IgD-negative memory B cell (primary cell): ENCODE measurements around the gene NPLOC4. TPM values are rescaled to one million over a fixed set of nuclear protein-coding genes. Genes with fewer than 3 reads are reported as not detected.
A peak's percentile ranks its signal among the peaks of the same experiment; 100 is the strongest.

ENCODE experiments used
- H3K27ac Mint-ChIP-seq, 3 donors: one replicate each; pipeline ENCODE4 v1.8.0; 2020 to 2022; ENCODE audit warnings: mild to moderate bottlenecking in 3 of 3, mixed read lengths in 3 of 3, moderate library complexity in 1 of 3
- H3K27me3 Mint-ChIP-seq: one replicate; pipeline ENCODE4 v1.8.0; 2021; ENCODE audit warnings: mixed read lengths
- H3K36me3 Mint-ChIP-seq: one replicate; pipeline ENCODE4 v1.8.0; 2020; ENCODE audit warnings: mild to moderate bottlenecking, mixed read lengths
- H3K4me1 Mint-ChIP-seq, 3 donors: one replicate each; pipeline ENCODE4 v1.8.0; 2020 to 2022; ENCODE audit warnings: mixed read lengths in 3 of 3, mild to moderate bottlenecking in 1 of 3
- H3K4me3 Mint-ChIP-seq, 4 donors: one replicate each; pipeline ENCODE4 v1.8.0; 2020 to 2022; ENCODE audit warnings: mild to moderate bottlenecking in 4 of 4, mixed read lengths in 4 of 4, moderate library complexity in 3 of 4
- H3K9me3 Mint-ChIP-seq, 3 donors: one replicate each; pipeline ENCODE4 v1.8.0; 2020 to 2021; ENCODE audit warnings: mixed read lengths in 3 of 3, mild to moderate bottlenecking in 1 of 3
- polyA plus RNA-seq: library from polyadenylated mRNA; unstranded; fragments of 300-500 nt; fragmentation: Illumina TruSeq; gene quantifications from one replicate; pipeline ENCODE4 v1.2.3, GENCODE V29; 2021

Gene NPLOC4
- polyA plus RNA-seq, 1 donor from 2014 or later, result 53.5 TPM

- H3K9me3 Mint-ChIP-seq, result no peaks in the 10 kb centered on the region
- peak overlapping the region; percentile 85 to 99 (median 96) for H3K27ac Mint-ChIP-seq
- peaks cover 26% of the 10 kb centered on the region for H3K36me3 Mint-ChIP-seq
- H3K27me3 Mint-ChIP-seq, result no peaks in the 10 kb centered on the region
- H3K4me3 Mint-ChIP-seq, result peak overlapping the region; percentile 94 to 99 (median 97)
- peaks cover 25 to 33% (median 27%) of the 10 kb centered on the region in 3 donors for H3K4me1 Mint-ChIP-seq
Measured at GRCh38 chr17:81510785-81511553, 125.9 kb downstream of the NPLOC4 start.

GRCh38 chr17:81509972-81510784 is 126.7 kb downstream of the NPLOC4 start:
- peak overlapping the region; percentile 94 to 99 (median 97) for H3K4me3 Mint-ChIP-seq
- H3K27me3 Mint-ChIP-seq, result no peaks in the 10 kb centered on the region
- H3K9me3 Mint-ChIP-seq, result no peaks in the 10 kb centered on the region
- peak overlapping the region; percentile 85 to 99 (median 96) for H3K27ac Mint-ChIP-seq
- H3K4me1 Mint-ChIP-seq, result peaks cover 25 to 33% (median 27%) of the 10 kb centered on the region in 3 donors
- peaks cover 26% of the 10 kb centered on the region for H3K36me3 Mint-ChIP-seq

- Mint-ChIP-seq H3K27me3 (no peaks in the 10 kb centered on the region), H3K27ac (peak overlapping the region; percentile 14 to 99 (median 96)), H3K9me3 (no peaks in the 10 kb centered on the region), H3K36me3 (peaks cover 26% of the 10 kb centered on the region), H3K4me3 (peak overlapping the region; percentile 94 to 99 (median 97)), H3K4me1 (peaks cover 25 to 33% (median 27%) of the 10 kb centered on the region in 3 donors)
Measured at GRCh38 chr17:81509207-81509971, 127.5 kb downstream of the NPLOC4 start.

- H3K27me3 Mint-ChIP-seq, result no peaks in the 10 kb centered on the region
- peaks cover 26% of the 10 kb centered on the region for H3K36me3 Mint-ChIP-seq
- peak overlapping the region; percentile 94 to 99 (median 97) for H3K4me3 Mint-ChIP-seq
- H3K27ac Mint-ChIP-seq, result peak overlapping the region; percentile 2 to 99 (median 96)
- no peaks in the 10 kb centered on the region for H3K9me3 Mint-ChIP-seq
- peaks cover 25 to 33% (median 27%) of the 10 kb centered on the region in 3 donors for H3K4me1 Mint-ChIP-seq
Measured at GRCh38 chr17:81508639-81509206, 128.2 kb downstream of the NPLOC4 start.

Other genes with a start within 250 kb of the NPLOC4 start
- not detected for gene BAHCC1, start 241.7 kb downstream of the NPLOC4 start, polyA plus RNA-seq
- 1,302 TPM for gene ACTG1, start 124.3 kb downstream of the NPLOC4 start, polyA plus RNA-seq
- gene FSCN2, start 108.7 kb downstream of the NPLOC4 start, polyA plus RNA-seq, result 0.83 TPM
- gene FAAP100, start 84.8 kb downstream of the NPLOC4 start, polyA plus RNA-seq, result 25.6 TPM
- gene TSPAN10, start 84 bp upstream of the NPLOC4 start, polyA plus RNA-seq, result 0.36 TPM
- 1.5 TPM for gene PDE6G, start 19.4 kb upstream of the NPLOC4 start, polyA plus RNA-seq
- 77.7 TPM for gene OXLD1, start 29.5 kb upstream of the NPLOC4 start, polyA plus RNA-seq
- gene CCDC137, start 29.6 kb upstream of the NPLOC4 start, polyA plus RNA-seq, result 27.9 TPM
- gene ARL16, start 46.7 kb upstream of the NPLOC4 start, polyA plus RNA-seq, result 33.2 TPM
- 37.6 TPM for gene HGS, start 46.9 kb upstream of the NPLOC4 start, polyA plus RNA-seq
- 63.7 TPM for gene MRPL12, start 66.3 kb upstream of the NPLOC4 start, polyA plus RNA-seq
- gene SLC25A10, start 75.2 kb upstream of the NPLOC4 start, polyA plus RNA-seq, result 2.4 TPM
- gene GCGR, start 167.0 kb upstream of the NPLOC4 start, polyA plus RNA-seq, result not detected
- 66.4 TPM for gene MCRIP1, start 196.2 kb upstream of the NPLOC4 start, polyA plus RNA-seq
- not detected for gene PPP1R27, start 197.9 kb upstream of the NPLOC4 start, polyA plus RNA-seq
- gene P4HB, start 223.4 kb upstream of the NPLOC4 start, polyA plus RNA-seq, result 177 TPM
- gene ARHGDIA, start 234.2 kb upstream of the NPLOC4 start, polyA plus RNA-seq, result 163 TPM